GM23338 (cell line): ENCODE results near the gene OR7G3.

ENCODE experiments used
- CREB1 ChIP-seq: fragments of 250-450 bp; sonication (Bioruptor Pico); IDR thresholded peaks from 2 replicates; pipeline ENCODE4 v1.5.0; 2020; ENCODE audit warnings: low read depth, mild to moderate bottlenecking, moderate library complexity
- CTCF ChIP-seq, 2 experiments: fragments of 200-600 bp in 1 of 2; sonication (generic) in 1 of 2; conservative IDR thresholded peaks; 2 replicates each; pipeline versions ENCODE4 v1.5.1 to v1.6.1; 2016 to 2017; ENCODE audit warnings: antibody characterized with exemption in 2 of 2, low read depth in 2 of 2, mild to moderate bottlenecking in 2 of 2, moderate library complexity in 1 of 2
- EZH2 ChIP-seq: fragments of 200-600 bp; sonication (generic); IDR thresholded peaks from one replicate; pipeline ENCODE4 v1.8.0; 2017; ENCODE audit warnings: antibody characterized with exemption, mild to moderate bottlenecking, low read depth; ENCODE audit not compliant: unreplicated experiment
- EZH2phosphoT487 ChIP-seq: fragments of 200-600 bp; sonication (generic); IDR thresholded peaks from one replicate; pipeline ENCODE4 v1.8.1; 2018; ENCODE audit warnings: antibody characterized with exemption; ENCODE audit not compliant: unreplicated experiment
- JUNB ChIP-seq: IDR thresholded peaks from one replicate; pipeline ENCODE4 v1.6.1; 2016; ENCODE audit warnings: antibody characterized with exemption; ENCODE audit not compliant: unreplicated experiment
- NANOG ChIP-seq: IDR thresholded peaks from 2 replicates; pipeline ENCODE4 v1.6.1; 2016; ENCODE audit warnings: antibody characterized with exemption, borderline replicate concordance
- POLR2AphosphoS5 ChIP-seq: IDR thresholded peaks from 2 replicates; pipeline ENCODE4 v1.6.1; 2016; ENCODE audit warnings: antibody characterized with exemption, low read depth
- STAT1 ChIP-seq: IDR thresholded peaks from one replicate; pipeline ENCODE4 v1.6.1; 2016; ENCODE audit warnings: antibody characterized with exemption; ENCODE audit not compliant: unreplicated experiment
- ZNF114 ChIP-seq: fragments of 250-450 bp; sonication (Bioruptor Pico); IDR thresholded peaks from 2 replicates; pipeline ENCODE4 v1.5.0; 2020; ENCODE audit warnings: mild to moderate bottlenecking, moderate library complexity
- ZNF331 ChIP-seq: fragments of 250-450 bp; sonication (Bioruptor Pico); IDR thresholded peaks from 2 replicates; pipeline ENCODE4 v1.5.0; 2020; ENCODE audit warnings: low read depth, mild to moderate bottlenecking, moderate library complexity
- TF ChIP-seq, protein P1 (sequence below): IDR thresholded peaks from one replicate; pipeline ENCODE4 v1.6.1; 2018; ENCODE audit warnings: antibody characterized with exemption; ENCODE audit not compliant: unreplicated experiment
- TF ChIP-seq, protein P2 (sequence below): IDR thresholded peaks from 2 replicates; pipeline ENCODE4 v1.6.1; 2016; ENCODE audit warnings: antibody characterized with exemption

DNA sequence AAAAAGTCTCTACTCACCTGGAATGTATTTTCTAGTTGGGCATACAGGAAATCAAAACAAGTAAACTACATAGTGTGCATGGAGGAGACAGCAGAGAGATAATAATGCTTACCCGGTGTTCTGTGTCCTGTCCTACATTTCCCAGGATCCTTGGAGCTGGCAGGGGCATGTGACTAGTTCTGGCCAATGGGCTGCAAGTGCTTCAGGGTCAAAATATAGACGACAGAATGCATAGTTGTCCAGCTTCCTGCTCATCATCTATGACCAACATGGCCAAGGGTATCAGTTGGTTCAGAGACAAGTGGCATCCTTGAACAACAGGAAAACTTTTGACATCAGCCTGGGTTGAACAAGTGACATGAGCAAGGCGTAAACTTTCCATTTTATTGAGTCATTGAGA lies 21.9 kb upstream of the OR7G3 start:
- no peak for TF ChIP-seq CTCF (conservative IDR thresholded peaks at IDR 0.05; ENCODE audit: low read depth in 2 of 2)
- no peak for TF ChIP-seq CREB1
- no peak for TF ChIP-seq POLR2AphosphoS5
- no peak for TF ChIP-seq JUNB
- TF ChIP-seq EZH2: no peak
- TF ChIP-seq EZH2phosphoT487: no peak
- TF ChIP-seq, protein P1, sequence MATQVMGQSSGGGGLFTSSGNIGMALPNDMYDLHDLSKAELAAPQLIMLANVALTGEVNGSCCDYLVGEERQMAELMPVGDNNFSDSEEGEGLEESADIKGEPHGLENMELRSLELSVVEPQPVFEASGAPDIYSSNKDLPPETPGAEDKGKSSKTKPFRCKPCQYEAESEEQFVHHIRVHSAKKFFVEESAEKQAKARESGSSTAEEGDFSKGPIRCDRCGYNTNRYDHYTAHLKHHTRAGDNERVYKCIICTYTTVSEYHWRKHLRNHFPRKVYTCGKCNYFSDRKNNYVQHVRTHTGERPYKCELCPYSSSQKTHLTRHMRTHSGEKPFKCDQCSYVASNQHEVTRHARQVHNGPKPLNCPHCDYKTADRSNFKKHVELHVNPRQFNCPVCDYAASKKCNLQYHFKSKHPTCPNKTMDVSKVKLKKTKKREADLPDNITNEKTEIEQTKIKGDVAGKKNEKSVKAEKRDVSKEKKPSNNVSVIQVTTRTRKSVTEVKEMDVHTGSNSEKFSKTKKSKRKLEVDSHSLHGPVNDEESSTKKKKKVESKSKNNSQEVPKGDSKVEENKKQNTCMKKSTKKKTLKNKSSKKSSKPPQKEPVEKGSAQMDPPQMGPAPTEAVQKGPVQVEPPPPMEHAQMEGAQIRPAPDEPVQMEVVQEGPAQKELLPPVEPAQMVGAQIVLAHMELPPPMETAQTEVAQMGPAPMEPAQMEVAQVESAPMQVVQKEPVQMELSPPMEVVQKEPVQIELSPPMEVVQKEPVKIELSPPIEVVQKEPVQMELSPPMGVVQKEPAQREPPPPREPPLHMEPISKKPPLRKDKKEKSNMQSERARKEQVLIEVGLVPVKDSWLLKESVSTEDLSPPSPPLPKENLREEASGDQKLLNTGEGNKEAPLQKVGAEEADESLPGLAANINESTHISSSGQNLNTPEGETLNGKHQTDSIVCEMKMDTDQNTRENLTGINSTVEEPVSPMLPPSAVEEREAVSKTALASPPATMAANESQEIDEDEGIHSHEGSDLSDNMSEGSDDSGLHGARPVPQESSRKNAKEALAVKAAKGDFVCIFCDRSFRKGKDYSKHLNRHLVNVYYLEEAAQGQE: no peak
- TF ChIP-seq, protein P2, sequence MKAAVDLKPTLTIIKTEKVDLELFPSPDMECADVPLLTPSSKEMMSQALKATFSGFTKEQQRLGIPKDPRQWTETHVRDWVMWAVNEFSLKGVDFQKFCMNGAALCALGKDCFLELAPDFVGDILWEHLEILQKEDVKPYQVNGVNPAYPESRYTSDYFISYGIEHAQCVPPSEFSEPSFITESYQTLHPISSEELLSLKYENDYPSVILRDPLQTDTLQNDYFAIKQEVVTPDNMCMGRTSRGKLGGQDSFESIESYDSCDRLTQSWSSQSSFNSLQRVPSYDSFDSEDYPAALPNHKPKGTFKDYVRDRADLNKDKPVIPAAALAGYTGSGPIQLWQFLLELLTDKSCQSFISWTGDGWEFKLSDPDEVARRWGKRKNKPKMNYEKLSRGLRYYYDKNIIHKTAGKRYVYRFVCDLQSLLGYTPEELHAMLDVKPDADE: no peak
- TF ChIP-seq ZNF331: no peak
- TF ChIP-seq STAT1: no peak
- TF ChIP-seq NANOG: no peak
- TF ChIP-seq ZNF114 (CRISPR knock-in tag): no peak
